Vagina (tissue), 2 donors: ENCODE results near the gene SPAG6.

Experiments
- POLR2A ChIP-seq, 2 donors: fragments of 450-650 bp; IDR thresholded peaks; one replicate each; pipeline ENCODE4 v1.6.1; 2017; ENCODE audit warnings: antibody characterized with exemption in 2 of 2, mild to moderate bottlenecking in 2 of 2, moderate library complexity in 2 of 2
- POLR2AphosphoS5 ChIP-seq, 2 donors: sonication (generic); formaldehyde crosslinking; IDR thresholded peaks; one replicate each; pipeline ENCODE4 v1.9.0; 2017; ENCODE audit warnings: antibody characterized with exemption in 2 of 2, mild to moderate bottlenecking in 2 of 2, low read depth in 1 of 2; ENCODE audit not compliant: insufficient read depth in 1 of 2
- TF ChIP-seq, protein P1 (sequence below), 3 experiments: fragments of 450-650 bp in 2 of 3; fragments of 200-600 bp in 1 of 3; sonication (generic) in 1 of 3; IDR thresholded peaks; one replicate each; pipeline ENCODE4 v1.5.1; 2017 to 2019; ENCODE audit warnings: antibody characterized with exemption in 3 of 3, mild to moderate bottlenecking in 2 of 3, moderate library complexity in 2 of 3

DNA sequence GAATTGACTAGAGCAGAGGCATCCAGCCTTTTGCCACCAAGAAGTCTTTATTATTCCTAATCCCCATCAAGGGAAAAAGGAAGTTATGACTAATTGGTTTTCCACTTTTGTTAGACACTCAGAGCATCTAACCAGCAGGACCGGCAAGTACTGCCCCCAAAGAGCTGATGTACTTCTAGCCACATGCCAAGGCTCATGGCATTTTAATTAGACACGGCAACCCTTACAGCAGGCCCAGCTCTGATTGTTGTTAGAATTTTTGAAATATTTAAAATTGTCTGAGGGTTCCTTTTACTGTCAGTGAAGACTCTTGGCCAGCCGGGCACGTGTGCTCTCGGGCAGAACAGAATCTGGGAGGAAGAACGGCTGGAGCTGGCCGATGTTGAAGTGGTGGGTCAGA lies 114.8 kb downstream of the SPAG6 start:
- TF ChIP-seq, protein P1, sequence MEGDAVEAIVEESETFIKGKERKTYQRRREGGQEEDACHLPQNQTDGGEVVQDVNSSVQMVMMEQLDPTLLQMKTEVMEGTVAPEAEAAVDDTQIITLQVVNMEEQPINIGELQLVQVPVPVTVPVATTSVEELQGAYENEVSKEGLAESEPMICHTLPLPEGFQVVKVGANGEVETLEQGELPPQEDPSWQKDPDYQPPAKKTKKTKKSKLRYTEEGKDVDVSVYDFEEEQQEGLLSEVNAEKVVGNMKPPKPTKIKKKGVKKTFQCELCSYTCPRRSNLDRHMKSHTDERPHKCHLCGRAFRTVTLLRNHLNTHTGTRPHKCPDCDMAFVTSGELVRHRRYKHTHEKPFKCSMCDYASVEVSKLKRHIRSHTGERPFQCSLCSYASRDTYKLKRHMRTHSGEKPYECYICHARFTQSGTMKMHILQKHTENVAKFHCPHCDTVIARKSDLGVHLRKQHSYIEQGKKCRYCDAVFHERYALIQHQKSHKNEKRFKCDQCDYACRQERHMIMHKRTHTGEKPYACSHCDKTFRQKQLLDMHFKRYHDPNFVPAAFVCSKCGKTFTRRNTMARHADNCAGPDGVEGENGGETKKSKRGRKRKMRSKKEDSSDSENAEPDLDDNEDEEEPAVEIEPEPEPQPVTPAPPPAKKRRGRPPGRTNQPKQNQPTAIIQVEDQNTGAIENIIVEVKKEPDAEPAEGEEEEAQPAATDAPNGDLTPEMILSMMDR (IDR thresholded peaks at IDR 0.05): no peak
- TF ChIP-seq POLR2A (IDR thresholded peaks at IDR 0.05) (no peak), POLR2AphosphoS5 (IDR thresholded peaks at IDR 0.05; ENCODE audit: insufficient read depth in 1 of 2, low read depth in 1 of 2) (no peak)
